WTC11 (cell line): ENCODE measurements around the gene ANGPTL4. TPM values are rescaled to one million over a fixed set of nuclear protein-coding genes. Genes with fewer than 3 reads are reported as not detected.
A peak's percentile ranks its signal among the peaks of the same experiment; 100 is the strongest.

Source experiments
- ATAC-seq: fragments of 200-7000 bp; cut with Tn5 transposase; 2 replicates; pipeline ENCODE4 v1.10.0; 2021; ENCODE audit warnings: mild to moderate bottlenecking, moderate library complexity
- CTCF ChIA-PET: fragments of 300-600 bp; sonication (Branson Sonifier 250); formaldehyde crosslinking; loops from one replicate; lab custom pipeline; 2021; ENCODE audit warnings: antibody characterized with exemption; lab: Charles Lee
- POLR2A ChIA-PET: fragments of 350-600 bp; sonication (Branson Sonifier 250); formaldehyde crosslinking; loops from one replicate; lab custom pipeline; 2021; ENCODE audit warnings: antibody characterized with exemption; lab: Charles Lee
- DNase-seq: peaks from one replicate; pipeline ENCODE4 v3.0.0; 2021; ENCODE audit warnings: low spot score
- H3K27ac Mint-ChIP-seq: 2 replicates; pipeline ENCODE4 v1.8.0; 2021; ENCODE audit warnings: mixed read lengths
- H3K27me3 Mint-ChIP-seq: 2 replicates; pipeline ENCODE4 v1.8.0; 2021; ENCODE audit warnings: low read depth, mild to moderate bottlenecking, moderate library complexity, mixed read lengths
- H3K36me3 Mint-ChIP-seq: 2 replicates; pipeline ENCODE4 v1.8.0; 2021; ENCODE audit warnings: mixed read lengths
- H3K4me1 Mint-ChIP-seq: 2 replicates; pipeline ENCODE4 v1.8.0; 2022; ENCODE audit warnings: mixed read lengths
- H3K4me3 Mint-ChIP-seq: 2 replicates; pipeline ENCODE4 v1.8.0; 2021; ENCODE audit warnings: mild to moderate bottlenecking, moderate library complexity, mixed read lengths
- H3K9me3 Mint-ChIP-seq: 2 replicates; pipeline ENCODE4 v1.8.0; 2021; ENCODE audit warnings: mixed read lengths
- CBFB ChIP-seq: sonication (generic); formaldehyde crosslinking; IDR thresholded peaks from 2 replicates; pipeline ENCODE4 v1.8.1; 2022; ENCODE audit warnings: mild to moderate bottlenecking, low read depth, missing genetic modification reagents
- ETV6 ChIP-seq: sonication (generic); formaldehyde crosslinking; IDR thresholded peaks from 2 replicates; pipeline ENCODE4 v1.8.1; 2022; ENCODE audit warnings: mild to moderate bottlenecking, missing genetic modification reagents
- JAZF1 ChIP-seq: fragments of 250-450 bp; sonication (Bioruptor Pico); IDR thresholded peaks from 2 replicates; pipeline ENCODE4 v1.9.0; 2021; ENCODE audit warnings: moderate library complexity, mild to moderate bottlenecking, inconsistent platforms
- NR3C1 ChIP-seq: sonication (generic); formaldehyde crosslinking; conservative IDR thresholded peaks from 2 replicates; pipeline ENCODE4 v1.8.1; 2023; ENCODE audit warnings: low read depth, mild to moderate bottlenecking, missing genetic modification reagents
- RORB ChIP-seq: fragments of 250-450 bp; sonication (Bioruptor Pico); IDR thresholded peaks from 2 replicates; pipeline ENCODE4 v1.9.0; 2021; ENCODE audit warnings: mild to moderate bottlenecking
- SMAD3 ChIP-seq: sonication (generic); formaldehyde crosslinking; IDR thresholded peaks from 2 replicates; pipeline ENCODE4 v1.8.0; 2022; ENCODE audit warnings: missing genetic modification reagents, mild to moderate bottlenecking, borderline replicate concordance
- SMAD4 ChIP-seq: sonication (generic); formaldehyde crosslinking; IDR thresholded peaks from 2 replicates; pipeline ENCODE4 v1.8.0; 2022; ENCODE audit warnings: mild to moderate bottlenecking, missing genetic modification reagents
- TP53 ChIP-seq: sonication (generic); formaldehyde crosslinking; IDR thresholded peaks from 2 replicates; pipeline ENCODE4 v1.8.1; 2023; ENCODE audit warnings: mild to moderate bottlenecking, missing genetic modification reagents
- ZNF396 ChIP-seq: fragments of 250-450 bp; sonication (Bioruptor Pico); IDR thresholded peaks from 2 replicates; pipeline ENCODE4 v1.8.0; 2021; ENCODE audit warnings: mild to moderate bottlenecking, moderate library complexity, borderline replicate concordance
- total RNA-seq: library from RNA; stranded (reverse); gene quantifications from 3 replicates; pipeline ENCODE4 v1.2.3, GENCODE V29; 2021
- TF ChIP-seq, protein P1 (sequence below): fragments of 250-450 bp; sonication (Bioruptor Pico); IDR thresholded peaks from 2 replicates; pipeline ENCODE4 v2.1.2; 2022; ENCODE audit warnings: mild to moderate bottlenecking, moderate library complexity
- TF ChIP-seq, protein P2 (sequence below): sonication (generic); formaldehyde crosslinking; IDR thresholded peaks from 2 replicates; pipeline ENCODE4 v1.8.1; 2022; ENCODE audit warnings: mild to moderate bottlenecking, missing genetic modification reagents, moderate library complexity, borderline replicate concordance
- TF ChIP-seq, protein P3 (sequence below): sonication (generic); formaldehyde crosslinking; conservative IDR thresholded peaks from 2 replicates; pipeline ENCODE4 v1.8.1; 2022; ENCODE audit warnings: mild to moderate bottlenecking, missing genetic modification reagents
- TF ChIP-seq, protein P4 (sequence below): sonication (generic); formaldehyde crosslinking; IDR thresholded peaks from 2 replicates; pipeline ENCODE4 v1.8.1; 2023; ENCODE audit warnings: mild to moderate bottlenecking, missing genetic modification reagents, moderate library complexity
- TF ChIP-seq, protein P5 (sequence below): fragments of 250-450 bp; sonication (Bioruptor Pico); IDR thresholded peaks from 2 replicates; pipeline ENCODE4 v1.9.0; 2021; ENCODE audit warnings: moderate library complexity, mild to moderate bottlenecking, inconsistent platforms, borderline replicate concordance
- TF ChIP-seq, protein P6 (sequence below): sonication (generic); formaldehyde crosslinking; IDR thresholded peaks from 2 replicates; pipeline ENCODE4 v1.8.0; 2022; ENCODE audit warnings: mild to moderate bottlenecking, missing genetic modification reagents
- TF ChIP-seq, protein P7 (sequence below): fragments of 250-450 bp; sonication (Bioruptor Pico); IDR thresholded peaks from 2 replicates; pipeline ENCODE4 v1.9.0; 2021; ENCODE audit warnings: mild to moderate bottlenecking
- TF ChIP-seq, protein P8 (sequence below): sonication (generic); formaldehyde crosslinking; IDR thresholded peaks from 2 replicates; pipeline ENCODE4 v1.8.1; 2023; ENCODE audit warnings: mild to moderate bottlenecking, missing genetic modification reagents

ANGPTL4 gene
- total RNA-seq, 1 experiment from 2014 or later = 1.0 TPM

DNA sequence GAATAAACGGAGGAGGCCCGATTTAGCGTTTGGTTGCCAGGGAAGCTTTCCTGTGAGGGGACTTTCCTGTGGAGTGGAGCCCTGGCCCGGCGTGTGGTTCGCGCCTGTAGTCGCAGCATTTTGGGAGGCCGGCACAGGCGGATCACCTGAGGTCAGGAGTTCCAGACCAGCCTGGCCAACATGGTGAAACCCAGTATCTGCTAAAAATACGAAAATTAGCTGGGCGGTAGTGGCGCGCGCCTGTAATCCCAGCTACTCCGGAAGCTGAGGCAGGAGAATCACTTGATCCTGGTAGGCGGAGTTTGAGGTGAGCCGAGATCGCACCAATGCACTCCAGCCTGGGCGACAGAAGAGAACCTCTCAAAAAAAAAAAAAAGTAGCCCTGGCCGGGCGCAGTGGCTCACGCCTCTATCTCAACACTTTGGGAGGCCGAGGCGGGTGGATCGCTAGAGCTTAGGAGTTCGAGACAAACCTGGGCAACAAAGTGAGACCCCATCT, 27.8 kb upstream of the ANGPTL4 start:
- H3K36me3 Mint-ChIP-seq = no peaks in the 10 kb centered on the region
- H3K27me3 Mint-ChIP-seq = peaks cover 65% of the 10 kb centered on the region
- DNase-seq = no peak
- ATAC-seq = no peak
- no peak overlapping the region; the same call in 1 of the 2 replicates for H3K27ac Mint-ChIP-seq
- H3K4me1 Mint-ChIP-seq = peaks cover 26% of the 10 kb centered on the region
- POLR2A ChIA-PET = interaction anchor here (1.1 kb wide), 1 partner anchor 245 kb away, joined by 3 read pairs; no protein-coding TSS in a partner anchor
- peak overlapping the region; percentile 59 for H3K4me3 Mint-ChIP-seq
- no peak for TF ChIP-seq RORB
- TF ChIP-seq, protein P1, sequence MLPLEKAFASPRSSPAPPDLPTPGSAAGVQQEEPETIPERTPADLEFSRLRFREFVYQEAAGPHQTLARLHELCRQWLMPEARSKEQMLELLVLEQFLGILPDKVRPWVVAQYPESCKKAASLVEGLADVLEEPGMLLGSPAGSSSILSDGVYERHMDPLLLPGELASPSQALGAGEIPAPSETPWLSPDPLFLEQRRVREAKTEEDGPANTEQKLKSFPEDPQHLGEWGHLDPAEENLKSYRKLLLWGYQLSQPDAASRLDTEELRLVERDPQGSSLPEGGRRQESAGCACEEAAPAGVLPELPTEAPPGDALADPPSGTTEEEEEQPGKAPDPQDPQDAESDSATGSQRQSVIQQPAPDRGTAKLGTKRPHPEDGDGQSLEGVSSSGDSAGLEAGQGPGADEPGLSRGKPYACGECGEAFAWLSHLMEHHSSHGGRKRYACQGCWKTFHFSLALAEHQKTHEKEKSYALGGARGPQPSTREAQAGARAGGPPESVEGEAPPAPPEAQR (CRISPR knock-in tag) = no peak
- CTCF ChIA-PET = interaction anchor here (0.6 to 5.7 kb wide), 10 partner anchors 11 to 242 kb away, joined by 3 to 40 read pairs (median 6); partner anchors contain the start of genes HNRNPM, MARCHF2 and RAB11B
- H3K9me3 Mint-ChIP-seq = no peaks in the 10 kb centered on the region

DNA sequence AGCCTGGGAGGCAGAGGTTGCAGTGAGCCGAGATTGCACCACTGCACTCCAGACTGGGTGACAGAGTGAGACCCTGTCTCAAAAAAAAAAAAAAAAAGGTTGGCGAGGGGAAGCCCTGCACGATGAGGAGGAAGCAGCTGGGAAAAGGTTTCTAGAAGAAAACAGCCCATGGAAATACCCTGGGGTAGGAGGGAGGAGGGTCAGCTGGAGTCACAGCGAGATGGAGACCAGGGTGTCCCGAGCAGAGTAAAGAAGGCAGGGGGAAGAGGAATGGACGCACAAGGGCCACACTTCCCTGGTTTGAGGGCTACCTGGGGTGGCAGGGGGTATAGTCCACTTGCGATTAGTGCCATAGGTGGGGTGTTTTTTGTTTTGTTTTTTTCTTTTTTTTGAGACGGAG, 27.3 kb upstream of the ANGPTL4 start:
- Mint-ChIP-seq H3K27me3 (peaks cover 65% of the 10 kb centered on the region), H3K36me3 (no peaks in the 10 kb centered on the region), H3K9me3 (no peaks in the 10 kb centered on the region), H3K4me3 (no peak overlapping the region), H3K27ac (no peak overlapping the region), H3K4me1 (peaks cover 26% of the 10 kb centered on the region)
- CTCF ChIA-PET = interaction anchor here (1.1 to 5.7 kb wide), 6 partner anchors 11 to 77 kb away, joined by 3 to 40 read pairs (median 24); partner anchors contain the start of genes MARCHF2 and RAB11B
- POLR2A ChIA-PET = interaction anchor here (1.1 kb wide), 1 partner anchor 244 kb away, joined by 3 read pairs; no protein-coding TSS in a partner anchor
- no peak for DNase-seq
- ATAC-seq = no peak
- no peak for TF ChIP-seq NR3C1
- no peak for TF ChIP-seq CBFB
- no peak for TF ChIP-seq JAZF1 (CRISPR knock-in tag)
- TF ChIP-seq SMAD4 = no peak

DNA sequence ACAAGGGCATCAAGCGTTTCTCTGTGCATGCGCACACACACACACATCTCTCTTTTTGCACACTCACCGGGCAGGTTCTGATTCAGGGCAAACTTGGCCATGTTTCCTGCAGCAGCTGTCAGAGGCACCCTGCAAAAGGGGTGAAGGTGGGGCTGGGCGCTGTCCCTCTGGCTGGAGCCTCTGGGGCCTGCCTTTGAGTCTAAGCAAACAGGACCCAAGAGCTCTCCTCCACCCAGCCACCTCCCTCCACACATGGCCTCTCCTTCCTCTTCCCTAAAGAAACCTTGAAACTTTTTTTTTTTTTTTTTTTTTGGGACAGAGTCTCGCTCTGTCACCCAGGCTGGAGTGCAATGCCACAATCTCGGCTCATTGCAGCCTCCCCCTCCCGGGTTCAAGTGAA, 26.2 kb upstream of the ANGPTL4 start:
- ATAC-seq (no peak), DNase-seq (no peak)
- no peaks in the 10 kb centered on the region for H3K36me3 Mint-ChIP-seq
- TF ChIP-seq ZNF396 (CRISPR knock-in tag) = no peak
- TF ChIP-seq, protein P2, sequence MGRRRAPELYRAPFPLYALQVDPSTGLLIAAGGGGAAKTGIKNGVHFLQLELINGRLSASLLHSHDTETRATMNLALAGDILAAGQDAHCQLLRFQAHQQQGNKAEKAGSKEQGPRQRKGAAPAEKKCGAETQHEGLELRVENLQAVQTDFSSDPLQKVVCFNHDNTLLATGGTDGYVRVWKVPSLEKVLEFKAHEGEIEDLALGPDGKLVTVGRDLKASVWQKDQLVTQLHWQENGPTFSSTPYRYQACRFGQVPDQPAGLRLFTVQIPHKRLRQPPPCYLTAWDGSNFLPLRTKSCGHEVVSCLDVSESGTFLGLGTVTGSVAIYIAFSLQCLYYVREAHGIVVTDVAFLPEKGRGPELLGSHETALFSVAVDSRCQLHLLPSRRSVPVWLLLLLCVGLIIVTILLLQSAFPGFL (CRISPR knock-in tag) = no peak
- TF ChIP-seq, protein P3, sequence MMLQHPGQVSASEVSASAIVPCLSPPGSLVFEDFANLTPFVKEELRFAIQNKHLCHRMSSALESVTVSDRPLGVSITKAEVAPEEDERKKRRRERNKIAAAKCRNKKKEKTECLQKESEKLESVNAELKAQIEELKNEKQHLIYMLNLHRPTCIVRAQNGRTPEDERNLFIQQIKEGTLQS (CRISPR knock-in tag) = no peak
- H3K27me3 Mint-ChIP-seq = peaks cover 63% of the 10 kb centered on the region
- ChIA-PET POLR2A (interaction anchor here (0.7 kb wide), 2 partner anchors 648 to 1434 kb away, joined by 3 to 5 read pairs; no protein-coding TSS in a partner anchor), CTCF (interaction anchor here (1.3 to 5.7 kb wide), 2 partner anchors 10 to 16 kb away, joined by 8 to 38 read pairs; no protein-coding TSS in a partner anchor)
- peaks cover 26% of the 10 kb centered on the region for H3K4me1 Mint-ChIP-seq
- H3K4me3 Mint-ChIP-seq = no peak overlapping the region
- no peak overlapping the region for H3K27ac Mint-ChIP-seq
- H3K9me3 Mint-ChIP-seq = no peaks in the 10 kb centered on the region

DNA sequence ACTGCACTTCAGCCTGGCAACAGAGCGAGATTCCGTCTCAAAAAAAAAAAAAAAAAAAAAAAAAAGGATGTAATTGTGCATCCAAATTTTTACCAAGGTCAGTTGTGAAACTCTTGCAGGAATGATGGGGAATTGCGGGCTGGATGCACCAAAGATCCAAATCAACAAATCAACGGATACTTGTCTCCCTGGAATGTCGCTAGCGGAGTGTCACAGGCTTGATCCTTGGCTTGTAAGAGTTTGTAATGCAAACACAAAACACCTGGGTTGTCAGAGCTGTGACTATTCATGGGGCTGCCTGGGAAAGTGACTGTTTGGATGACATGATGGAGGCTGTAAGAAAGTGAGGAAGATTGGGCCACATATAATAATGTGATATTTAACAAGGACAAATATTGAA, 25.1 kb upstream of the ANGPTL4 start:
- Mint-ChIP-seq H3K36me3 (no peaks in the 10 kb centered on the region), H3K4me1 (peaks cover 26% of the 10 kb centered on the region), H3K27ac (peak overlapping the region; percentile 61; the same call in 1 of the 2 replicates), H3K4me3 (no peak overlapping the region), H3K27me3 (peaks cover 59% of the 10 kb centered on the region), H3K9me3 (no peaks in the 10 kb centered on the region)
- CTCF ChIA-PET = interaction anchor here (0.6 to 5.7 kb wide), 9 partner anchors 9 to 1907 kb away, joined by 3 to 38 read pairs (median 3); no protein-coding TSS in a partner anchor
- POLR2A ChIA-PET = interaction anchor here (0.6 to 0.7 kb wide), 2 partner anchors 38 to 180 kb away, joined by 4 read pairs; no protein-coding TSS in a partner anchor
- ATAC-seq (no peak), DNase-seq (no peak)
- TF ChIP-seq SMAD3 (CRISPR knock-in tag) (no peak), TP53 (CRISPR knock-in tag) (no peak), JAZF1 (CRISPR knock-in tag) (no peak), ETV6 (CRISPR knock-in tag) (no peak)
- TF ChIP-seq, protein P4, sequence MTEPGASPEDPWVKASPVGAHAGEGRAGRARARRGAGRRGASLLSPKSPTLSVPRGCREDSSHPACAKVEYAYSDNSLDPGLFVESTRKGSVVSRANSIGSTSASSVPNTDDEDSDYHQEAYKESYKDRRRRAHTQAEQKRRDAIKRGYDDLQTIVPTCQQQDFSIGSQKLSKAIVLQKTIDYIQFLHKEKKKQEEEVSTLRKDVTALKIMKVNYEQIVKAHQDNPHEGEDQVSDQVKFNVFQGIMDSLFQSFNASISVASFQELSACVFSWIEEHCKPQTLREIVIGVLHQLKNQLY (CRISPR knock-in tag) = no peak
- TF ChIP-seq, protein P5, sequence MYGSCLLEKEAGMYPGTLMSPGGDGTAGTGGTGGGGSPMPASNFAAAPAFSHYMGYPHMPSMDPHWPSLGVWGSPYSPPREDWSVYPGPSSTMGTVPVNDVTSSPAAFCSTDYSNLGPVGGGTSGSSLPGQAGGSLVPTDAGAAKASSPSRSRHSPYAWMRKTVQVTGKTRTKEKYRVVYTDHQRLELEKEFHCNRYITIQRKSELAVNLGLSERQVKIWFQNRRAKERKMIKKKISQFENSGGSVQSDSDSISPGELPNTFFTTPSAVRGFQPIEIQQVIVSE (CRISPR knock-in tag) = no peak
- TF ChIP-seq, protein P6, sequence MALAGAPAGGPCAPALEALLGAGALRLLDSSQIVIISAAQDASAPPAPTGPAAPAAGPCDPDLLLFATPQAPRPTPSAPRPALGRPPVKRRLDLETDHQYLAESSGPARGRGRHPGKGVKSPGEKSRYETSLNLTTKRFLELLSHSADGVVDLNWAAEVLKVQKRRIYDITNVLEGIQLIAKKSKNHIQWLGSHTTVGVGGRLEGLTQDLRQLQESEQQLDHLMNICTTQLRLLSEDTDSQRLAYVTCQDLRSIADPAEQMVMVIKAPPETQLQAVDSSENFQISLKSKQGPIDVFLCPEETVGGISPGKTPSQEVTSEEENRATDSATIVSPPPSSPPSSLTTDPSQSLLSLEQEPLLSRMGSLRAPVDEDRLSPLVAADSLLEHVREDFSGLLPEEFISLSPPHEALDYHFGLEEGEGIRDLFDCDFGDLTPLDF (CRISPR knock-in tag) = no peak
- TF ChIP-seq, protein P7, sequence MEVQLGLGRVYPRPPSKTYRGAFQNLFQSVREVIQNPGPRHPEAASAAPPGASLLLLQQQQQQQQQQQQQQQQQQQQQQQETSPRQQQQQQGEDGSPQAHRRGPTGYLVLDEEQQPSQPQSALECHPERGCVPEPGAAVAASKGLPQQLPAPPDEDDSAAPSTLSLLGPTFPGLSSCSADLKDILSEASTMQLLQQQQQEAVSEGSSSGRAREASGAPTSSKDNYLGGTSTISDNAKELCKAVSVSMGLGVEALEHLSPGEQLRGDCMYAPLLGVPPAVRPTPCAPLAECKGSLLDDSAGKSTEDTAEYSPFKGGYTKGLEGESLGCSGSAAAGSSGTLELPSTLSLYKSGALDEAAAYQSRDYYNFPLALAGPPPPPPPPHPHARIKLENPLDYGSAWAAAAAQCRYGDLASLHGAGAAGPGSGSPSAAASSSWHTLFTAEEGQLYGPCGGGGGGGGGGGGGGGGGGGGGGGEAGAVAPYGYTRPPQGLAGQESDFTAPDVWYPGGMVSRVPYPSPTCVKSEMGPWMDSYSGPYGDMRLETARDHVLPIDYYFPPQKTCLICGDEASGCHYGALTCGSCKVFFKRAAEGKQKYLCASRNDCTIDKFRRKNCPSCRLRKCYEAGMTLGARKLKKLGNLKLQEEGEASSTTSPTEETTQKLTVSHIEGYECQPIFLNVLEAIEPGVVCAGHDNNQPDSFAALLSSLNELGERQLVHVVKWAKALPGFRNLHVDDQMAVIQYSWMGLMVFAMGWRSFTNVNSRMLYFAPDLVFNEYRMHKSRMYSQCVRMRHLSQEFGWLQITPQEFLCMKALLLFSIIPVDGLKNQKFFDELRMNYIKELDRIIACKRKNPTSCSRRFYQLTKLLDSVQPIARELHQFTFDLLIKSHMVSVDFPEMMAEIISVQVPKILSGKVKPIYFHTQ (CRISPR knock-in tag) = no peak
- TF ChIP-seq, protein P8, sequence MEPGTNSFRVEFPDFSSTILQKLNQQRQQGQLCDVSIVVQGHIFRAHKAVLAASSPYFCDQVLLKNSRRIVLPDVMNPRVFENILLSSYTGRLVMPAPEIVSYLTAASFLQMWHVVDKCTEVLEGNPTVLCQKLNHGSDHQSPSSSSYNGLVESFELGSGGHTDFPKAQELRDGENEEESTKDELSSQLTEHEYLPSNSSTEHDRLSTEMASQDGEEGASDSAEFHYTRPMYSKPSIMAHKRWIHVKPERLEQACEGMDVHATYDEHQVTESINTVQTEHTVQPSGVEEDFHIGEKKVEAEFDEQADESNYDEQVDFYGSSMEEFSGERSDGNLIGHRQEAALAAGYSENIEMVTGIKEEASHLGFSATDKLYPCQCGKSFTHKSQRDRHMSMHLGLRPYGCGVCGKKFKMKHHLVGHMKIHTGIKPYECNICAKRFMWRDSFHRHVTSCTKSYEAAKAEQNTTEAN (CRISPR knock-in tag) = no peak
